HG03469 (cell line): ENCODE measurements around the gene ZNF775.

Experiments
- ATAC-seq: cut with Tn5 transposase; IDR thresholded peaks from one replicate; pipeline ENCODE4 v1.9.1; 2021; ENCODE audit warnings: mild to moderate bottlenecking, moderate library complexity, moderate number of reproducible peaks; ENCODE audit not compliant: unreplicated experiment

The ZNF775 gene

DNA sequence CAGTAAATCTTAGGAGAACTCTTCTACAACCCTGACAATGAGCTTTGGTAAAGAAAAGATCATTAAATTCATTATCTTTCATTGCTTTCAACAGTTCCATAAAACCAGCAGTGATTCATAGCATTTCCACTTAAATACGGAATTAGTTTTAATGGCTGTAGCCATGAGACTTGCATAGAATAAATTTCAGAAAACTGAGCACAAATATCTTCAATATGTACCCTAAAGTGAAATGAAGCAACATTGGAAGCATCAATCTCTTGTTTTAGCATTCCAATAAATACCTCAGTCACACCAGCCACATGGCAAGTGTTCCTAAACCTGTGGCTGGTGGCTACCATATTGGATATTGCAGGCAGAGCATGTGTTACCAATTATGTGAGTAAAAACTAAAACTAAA is 34.1 kb upstream of the ZNF775 start:
- ATAC-seq = no peak

- ATAC-seq = no peak
These were observed 32.2 kb upstream of the ZNF775 start for GRCh38 chr7:150346922-150347321.

DNA sequence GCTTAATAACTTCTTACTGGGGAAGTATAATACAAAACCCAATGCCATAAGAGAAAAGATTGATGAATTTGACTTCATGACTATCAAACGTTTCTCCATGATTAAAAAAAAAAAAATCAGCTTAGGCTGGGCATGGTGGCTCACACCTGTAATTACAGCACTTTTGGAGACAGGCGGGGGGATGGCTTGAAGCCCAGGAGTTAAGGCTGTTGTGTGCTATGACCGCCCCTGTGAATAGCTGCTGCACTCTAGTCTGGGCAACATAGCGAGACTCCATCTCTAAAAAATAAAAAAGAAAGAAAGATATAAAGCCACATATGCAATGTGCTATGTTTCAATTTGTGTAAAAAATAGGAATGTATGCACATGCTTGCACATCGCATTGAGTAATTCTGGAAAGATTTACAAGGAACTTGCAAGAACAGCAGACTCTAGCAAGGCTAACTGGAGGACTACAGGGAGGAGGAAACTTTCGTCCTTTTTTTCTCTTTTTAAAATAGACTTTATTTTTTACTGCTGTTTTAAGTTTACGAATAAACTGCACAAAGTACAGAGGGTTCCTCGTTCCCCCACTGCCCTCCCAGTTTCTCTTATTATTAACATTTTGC is 27.4 kb upstream of the ZNF775 start:
- ATAC-seq = no peak

GRCh38 chr7:150355666-150356059 is 23.5 kb upstream of the ZNF775 start:
- ATAC-seq = no peak

DNA sequence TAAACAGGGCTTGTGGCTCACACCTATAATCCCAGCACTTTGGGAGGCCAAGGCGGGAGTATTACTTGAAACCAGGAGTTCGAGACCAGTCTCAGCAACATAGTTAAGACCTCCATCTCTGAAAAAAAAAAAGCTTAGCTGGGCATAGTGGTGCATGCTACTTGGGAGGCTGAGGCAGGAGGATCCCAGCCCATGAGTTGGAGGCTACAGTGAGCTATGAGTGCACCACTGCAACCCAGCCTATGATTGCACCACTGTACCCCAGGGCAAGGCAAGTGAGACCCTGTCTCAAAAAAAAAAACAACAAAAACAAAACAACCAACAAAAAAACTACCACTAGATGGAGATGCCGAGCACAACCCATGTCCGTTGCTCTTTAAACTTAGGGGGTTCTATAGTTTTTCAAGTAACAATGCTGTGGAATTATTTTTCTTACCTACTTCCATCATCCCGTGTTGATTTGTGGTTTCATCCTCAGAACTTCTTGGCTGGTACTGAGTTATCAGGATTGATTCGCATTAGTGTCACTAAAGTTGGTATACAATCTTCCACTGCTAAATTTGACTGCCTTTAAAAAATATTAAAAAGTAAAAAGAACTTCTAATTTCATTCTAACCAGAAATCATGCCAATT is 22.7 kb upstream of the ZNF775 start:
- no peak for ATAC-seq

- ATAC-seq = no peak
These were observed 21.9 kb upstream of the ZNF775 start for GRCh38 chr7:150357270-150357669.

- ATAC-seq = no peak
These were observed 21.2 kb upstream of the ZNF775 start for GRCh38 chr7:150357771-150358427.

DNA sequence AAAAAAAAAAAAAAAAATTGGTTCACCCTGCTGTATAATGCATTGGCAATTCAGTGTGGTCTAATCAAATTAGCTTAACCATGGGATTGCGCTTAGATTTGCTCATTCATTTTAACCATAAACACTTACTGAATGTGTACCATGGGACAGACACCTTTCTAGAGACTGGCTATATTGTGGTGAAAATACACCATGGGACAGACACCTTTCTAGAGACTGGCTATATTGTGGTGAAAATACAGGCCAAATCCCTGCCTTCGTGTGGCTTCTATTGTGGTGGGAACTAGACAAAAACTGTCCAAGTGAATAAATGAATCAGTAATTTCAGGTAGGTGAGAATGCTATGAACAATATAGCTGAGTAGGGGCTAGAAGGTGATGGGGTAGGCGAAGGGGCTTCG is 20.7 kb upstream of the ZNF775 start:
- no peak for ATAC-seq

- ATAC-seq = no peak
These were observed 20.0 kb upstream of the ZNF775 start for GRCh38 chr7:150358988-150359621.

DNA sequence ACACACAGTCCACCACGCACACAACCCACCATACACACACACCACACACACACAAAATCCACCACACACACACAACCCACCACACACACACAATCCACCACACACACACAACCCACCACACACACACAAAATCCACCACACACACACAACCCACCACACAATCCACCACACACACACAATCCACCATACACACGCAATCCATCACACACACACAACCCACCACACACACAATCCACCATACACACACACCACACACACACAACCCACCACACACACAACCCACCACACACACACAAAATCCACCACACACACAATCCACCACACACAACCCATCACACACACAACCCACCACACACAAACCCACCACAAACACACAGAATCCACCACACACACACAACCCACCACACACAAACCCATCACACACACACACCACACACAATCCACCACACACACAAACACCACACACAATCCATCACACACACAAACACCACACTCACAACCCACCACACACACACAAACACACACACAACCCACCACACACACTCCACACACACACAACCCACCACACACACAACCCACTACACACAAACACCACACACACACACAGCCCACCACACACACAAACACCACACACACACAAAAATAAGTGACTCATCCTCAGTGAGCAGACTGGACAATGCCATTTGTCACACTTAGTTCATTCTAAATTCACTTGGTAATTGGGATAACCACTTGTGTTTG is 19.3 kb upstream of the ZNF775 start:
- ATAC-seq = no peak

GRCh38 chr7:150360363-150361058 is 18.6 kb upstream of the ZNF775 start:
- ATAC-seq = no peak

DNA sequence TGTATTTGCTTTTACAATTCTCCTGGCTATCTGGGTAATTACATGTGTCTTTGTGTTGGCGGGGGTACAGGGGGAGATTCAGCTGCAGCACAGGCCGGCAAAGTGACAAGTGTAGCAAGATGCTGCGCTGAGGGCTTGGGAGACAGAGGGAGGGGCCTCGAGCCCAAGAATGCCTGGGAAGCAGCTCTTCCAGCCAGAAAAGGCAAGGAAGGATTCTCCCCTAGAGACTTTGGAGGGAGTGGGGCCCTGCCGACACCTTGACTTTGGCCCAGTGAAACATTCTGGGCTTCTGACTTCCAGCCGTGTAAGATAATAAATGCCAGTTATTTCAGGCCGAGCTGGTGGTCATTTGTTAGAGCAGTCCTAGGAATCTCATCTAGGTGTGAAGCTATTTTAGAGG is 17.7 kb upstream of the ZNF775 start:
- no peak for ATAC-seq

- no peak for ATAC-seq
These were observed 17.1 kb upstream of the ZNF775 start for GRCh38 chr7:150361807-150362621.

GRCh38 chr7:150363370-150363769 is 15.8 kb upstream of the ZNF775 start:
- ATAC-seq = no peak

DNA sequence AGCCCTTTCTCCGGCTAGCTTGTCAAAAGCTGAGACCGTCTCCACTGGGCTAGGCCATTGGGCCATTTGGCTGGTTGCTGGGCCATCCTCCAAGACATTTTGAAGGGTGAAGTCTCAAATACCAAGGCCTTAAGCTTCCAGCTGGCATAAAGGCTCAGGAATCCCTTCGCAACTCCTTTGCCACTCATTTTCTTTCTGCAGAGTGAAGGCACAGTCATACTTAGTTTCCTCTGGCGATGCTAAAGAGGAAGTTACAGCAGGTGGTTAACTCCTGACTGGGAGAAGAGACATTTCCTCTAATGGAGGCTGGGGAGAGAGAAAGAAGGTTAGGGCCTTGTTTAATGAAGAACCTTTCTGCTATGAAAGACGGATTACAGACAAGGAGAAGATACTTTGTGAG is 15.3 kb upstream of the ZNF775 start:
- ATAC-seq = no peak

GRCh38 chr7:150365194-150365593 is 13.9 kb upstream of the ZNF775 start:
- no peak for ATAC-seq

DNA sequence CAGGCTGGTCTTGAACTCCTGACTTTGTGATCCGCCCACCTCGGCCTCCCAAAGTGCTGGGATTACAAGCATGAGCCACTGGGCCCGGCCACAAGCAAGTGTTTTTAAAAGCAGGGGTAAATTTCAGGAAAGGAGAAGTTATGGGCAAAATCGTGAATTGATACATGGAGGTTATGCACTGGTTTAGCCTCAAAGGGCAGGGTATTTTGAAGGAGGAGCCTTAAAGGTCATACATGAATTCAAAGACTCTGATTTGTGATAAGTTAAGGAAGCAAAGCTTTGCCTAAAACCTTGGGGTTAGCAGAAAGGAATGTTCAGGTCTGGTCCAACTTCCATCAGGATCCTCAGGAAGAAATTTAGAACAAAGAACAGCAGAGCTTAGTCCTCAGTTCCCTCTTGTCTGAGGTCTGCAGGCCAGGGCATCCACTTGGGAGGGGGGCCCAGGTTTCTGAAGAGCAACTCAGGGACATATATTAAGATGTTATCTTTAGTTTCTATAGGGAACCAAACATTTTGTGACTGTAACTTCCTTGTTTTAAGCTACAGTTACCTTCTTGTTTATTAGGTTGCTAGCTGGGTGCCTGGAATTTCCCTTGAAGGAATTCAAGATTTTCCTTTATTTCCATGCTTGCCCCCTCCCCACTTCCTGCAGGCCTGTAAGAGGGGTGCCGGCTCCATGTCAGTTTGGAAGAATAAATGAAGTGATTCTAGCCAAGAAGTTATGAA is 13.3 kb upstream of the ZNF775 start:
- no peak for ATAC-seq

- ATAC-seq = no peak
These were observed 11.4 kb upstream of the ZNF775 start for GRCh38 chr7:150367677-150368095.
